Spinal cord (tissue), 10 donors: Measurements from ENCODE around the gene CCDC32. TPM values are rescaled to one million over a fixed set of nuclear protein-coding genes. Genes with fewer than 3 reads are reported as not detected.

ENCODE experiments used
- DNase-seq, 6 donors: peaks; one replicate each; pipeline versions ENCODE4 v3.0.0 to v3.0.0-alpha.2; 2013 to 2015; ENCODE audit warnings: low spot score in 6 of 6, low read depth in 4 of 6
- H3K27ac ChIP-seq: one replicate; pipeline ENCODE4 v1.5.1; 2013; ENCODE audit warnings: low read depth, low read length, control low read depth
- H3K27me3 ChIP-seq: one replicate; pipeline ENCODE4 v1.6.1; 2013; ENCODE audit warnings: low read length; ENCODE audit not compliant: control insufficient read depth, insufficient read depth
- H3K36me3 ChIP-seq: one replicate; pipeline ENCODE4 v1.6.1; 2013; ENCODE audit warnings: low read length; ENCODE audit not compliant: control insufficient read depth, insufficient read depth
- H3K4me1 ChIP-seq: one replicate; pipeline ENCODE4 v1.6.1; 2013; ENCODE audit warnings: low read length; ENCODE audit not compliant: control insufficient read depth, insufficient read depth
- H3K4me3 ChIP-seq: one replicate; pipeline ENCODE4 v1.5.1; 2013; ENCODE audit warnings: low read depth, low read length, control low read depth
- H3K9me3 ChIP-seq: one replicate; pipeline ENCODE4 v1.6.1; 2013; ENCODE audit warnings: low read length; ENCODE audit not compliant: control insufficient read depth, insufficient read depth
- WGBS: methylation state at CpG from one replicate; pipeline ENCODE4 v1.1.5; 2013; ENCODE audit warnings: missing lambda C conversion rate; ENCODE audit not compliant: insufficient coverage; 5-methylcytosine and 5-hydroxymethylcytosine counted together
- polyA plus RNA-seq, 2 donors: library from polyadenylated mRNA; unstranded; fragments of 120-200 nt; gene quantifications; one replicate each; pipeline ENCODE4 v1.2.1, GENCODE V29; 2013; ENCODE audit not compliant: insufficient read length in 2 of 2
- small RNA-seq: library from RNA; depleted of rRNA; stranded (forward); fragments of <200 nt; gene quantifications from one replicate; pipeline ENCODE3, GENCODE V24; 2014; ENCODE audit warnings: low replicate concordance
- total RNA-seq, 2 donors: library from RNA; depleted of rRNA in 1 of 2; stranded (reverse); fragments of 120-200 nt in 1 of 2; fragments of >200 nt in 1 of 2; gene quantifications; one replicate each; pipeline versions ENCODE4 v1.2.3 to v1.2.4, GENCODE V29; 2013 to 2014
- donor health status: healthy.

Gene CCDC32
- total and polyA plus RNA-seq, 4 donors: 19.7 to 31.6 (median 26.8) TPM

DNA sequence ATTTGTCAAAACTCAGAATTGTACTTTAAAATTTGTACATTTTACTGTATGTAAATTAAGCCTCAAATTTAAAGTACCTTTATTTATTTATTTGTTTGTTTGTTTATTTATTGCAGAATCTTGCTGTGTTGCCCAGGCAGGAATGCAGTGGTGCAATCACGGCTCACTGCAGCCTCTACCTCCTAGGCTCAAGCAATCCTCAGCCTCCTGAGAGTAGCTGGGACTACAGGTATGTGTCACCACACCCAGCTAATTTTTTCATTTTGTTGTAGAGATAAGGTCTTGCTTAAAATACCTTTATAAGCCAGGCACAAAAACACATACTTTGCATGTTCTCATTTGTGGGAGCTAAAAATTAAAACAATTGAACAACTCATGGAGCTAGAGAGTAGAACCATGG lies 56.6 kb downstream of the CCDC32 start:
- peaks cover 13% of the 10 kb centered on the region for H3K27me3 ChIP-seq
- peaks cover 21% of the 10 kb centered on the region for H3K4me1 ChIP-seq
- no peaks in the 10 kb centered on the region for H3K36me3 ChIP-seq
- WGBS: no CpG with 5 or more reads among the region's 1 CpG
- no peaks in the 10 kb centered on the region for H3K9me3 ChIP-seq
- no peak overlapping the region for H3K4me3 ChIP-seq
- no peak for DNase-seq
- no peak overlapping the region for H3K27ac ChIP-seq

DNA sequence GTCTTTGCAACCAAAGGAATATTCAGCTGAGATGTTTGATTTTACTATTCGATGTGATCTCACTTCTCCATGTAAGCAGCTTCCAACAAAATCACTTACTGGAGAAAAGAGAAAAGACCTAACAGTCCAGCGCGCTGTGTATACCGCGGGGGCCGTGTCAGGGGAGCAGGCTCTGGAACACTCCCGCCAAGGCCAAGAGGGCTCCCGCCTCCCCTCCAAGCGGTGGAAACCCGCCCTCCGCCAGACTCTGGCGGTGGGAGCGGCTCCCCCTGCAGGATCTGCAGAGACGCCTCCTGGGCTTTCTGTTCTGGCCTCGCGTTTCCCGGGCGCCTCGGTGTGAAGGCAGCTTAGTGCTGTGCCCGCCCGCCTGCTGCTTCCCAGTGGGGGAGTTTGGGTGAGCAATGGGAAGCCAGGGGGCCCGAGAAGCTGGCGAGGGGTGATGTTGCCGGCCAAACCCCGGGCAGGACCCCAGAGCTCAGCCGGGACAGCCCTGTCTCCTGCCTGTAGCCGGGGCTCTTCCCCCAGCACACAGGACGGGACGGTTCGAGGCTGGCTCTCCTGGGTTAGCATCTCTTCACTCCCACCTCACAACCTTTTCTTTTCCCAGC lies 57.8 kb downstream of the CCDC32 start:
- 5% methylated on average over 29 of the region's 30 CpGs for WGBS
- H3K4me1 ChIP-seq: peaks cover 18% of the 10 kb centered on the region
- peaks cover 13% of the 10 kb centered on the region for H3K27me3 ChIP-seq
- peak overlapping the region; percentile 37 for H3K4me3 ChIP-seq
- no peak overlapping the region for H3K27ac ChIP-seq
- no peaks in the 10 kb centered on the region for H3K9me3 ChIP-seq
- DNase-seq: peak in 2 of 6 donors; percentile 72 to 84
- no peaks in the 10 kb centered on the region for H3K36me3 ChIP-seq

Small RNA genes within 50 kb of the gene (small RNA-seq; reads per million reads assigned to genes)
- gene RF00017 (not detected), gene RNU6-516P (not detected)

Other genes starting within 250 kb of the CCDC32 start
- 10 to 100 TPM; 17.0 to 20.6 TPM for gene INAFM2, start 241.3 kb downstream of the CCDC32 start, total RNA-seq
- 10 to 100 TPM; 26.1 to 29.6 TPM for gene INAFM2, start 241.3 kb downstream of the CCDC32 start, polyA plus RNA-seq
- 1 to 10 TPM; 1.8 to 3.0 TPM for gene CCDC9B, start 224.1 kb downstream of the CCDC32 start, total RNA-seq
- 1 to 10 TPM; 5.8 to 7.5 TPM for gene CCDC9B, start 224.1 kb downstream of the CCDC32 start, polyA plus RNA-seq
- gene PHGR1, start 214.0 kb downstream of the CCDC32 start, total RNA-seq: not detected
- gene PHGR1, start 214.0 kb downstream of the CCDC32 start, polyA plus RNA-seq: not detected
- gene DISP2, start 206.8 kb downstream of the CCDC32 start, total RNA-seq: 10 to 100 TPM in 1 of 2 donors, 1 to 10 TPM in 1; 7.8 to 13.3 TPM
- 10 to 100 TPM; 28.6 to 43.8 TPM for gene DISP2, start 206.8 kb downstream of the CCDC32 start, polyA plus RNA-seq
- 10 to 100 TPM; 30.1 to 30.9 TPM for gene KNSTRN, start 182.3 kb downstream of the CCDC32 start, total RNA-seq
- 10 to 100 TPM; 33.9 to 36.2 TPM for gene KNSTRN, start 182.3 kb downstream of the CCDC32 start, polyA plus RNA-seq
- gene IVD, start 159.2 kb downstream of the CCDC32 start, total RNA-seq: 10 to 100 TPM; 45.5 to 50.6 TPM
- 100 to 1,000 TPM in 1 of 2 donors, 10 to 100 TPM in 1; 76.9 to 105 TPM for gene IVD, start 159.2 kb downstream of the CCDC32 start, polyA plus RNA-seq
- gene BAHD1, start 124.1 kb downstream of the CCDC32 start, total RNA-seq: 10 to 100 TPM in 1 of 2 donors, 1 to 10 TPM in 1; 6.2 to 14.7 TPM
- 10 to 100 TPM; 22.8 to 25.3 TPM for gene BAHD1, start 124.1 kb downstream of the CCDC32 start, polyA plus RNA-seq
- 10 to 100 TPM in 1 of 2 donors, 1 to 10 TPM in 1; 5.4 to 16.6 TPM for gene CHST14, start 94.1 kb downstream of the CCDC32 start, total RNA-seq
- gene CHST14, start 94.1 kb downstream of the CCDC32 start, polyA plus RNA-seq: 10 to 100 TPM; 20.0 to 21.9 TPM
- 10 to 100 TPM in 1 of 2 donors, 1 to 10 TPM in 1; 8.2 to 11.4 TPM for gene RPUSD2, start 4.3 kb upstream of the CCDC32 start, total RNA-seq
- 10 to 100 TPM; 11.3 to 12.0 TPM for gene RPUSD2, start 4.3 kb upstream of the CCDC32 start, polyA plus RNA-seq
- 10 to 100 TPM; 11.2 to 13.7 TPM for gene KNL1, start 29.2 kb upstream of the CCDC32 start, total RNA-seq
- gene KNL1, start 29.2 kb upstream of the CCDC32 start, polyA plus RNA-seq: 1 to 10 TPM; 8.7 to 9.7 TPM
- gene RAD51, start 130.1 kb upstream of the CCDC32 start, total RNA-seq: 1 to 10 TPM; 2.5 to 3.7 TPM
- gene RAD51, start 130.1 kb upstream of the CCDC32 start, polyA plus RNA-seq: 1 to 10 TPM; 6.3 to 7.9 TPM
- gene RMDN3, start 190.2 kb upstream of the CCDC32 start, total RNA-seq: 10 to 100 TPM; 18.1 to 30.6 TPM
- 10 to 100 TPM; 50.0 to 53.1 TPM for gene RMDN3, start 190.2 kb upstream of the CCDC32 start, polyA plus RNA-seq
- gene GCHFR, start 199.0 kb upstream of the CCDC32 start, total RNA-seq: 10 to 100 TPM; 14.2 to 18.2 TPM
- 10 to 100 TPM; 25.6 to 29.1 TPM for gene GCHFR, start 199.0 kb upstream of the CCDC32 start, polyA plus RNA-seq
- gene C15orf62, start 204.9 kb upstream of the CCDC32 start, total RNA-seq: under 1 TPM; 0.17 to 0.20 TPM
- gene C15orf62, start 204.9 kb upstream of the CCDC32 start, polyA plus RNA-seq: 1 to 10 TPM; 2.8 to 6.0 TPM
- gene ZFYVE19, start 242.0 kb upstream of the CCDC32 start, total RNA-seq: 10 to 100 TPM; 25.2 to 28.0 TPM
- 10 to 100 TPM; 36.6 to 43.2 TPM for gene ZFYVE19, start 242.0 kb upstream of the CCDC32 start, polyA plus RNA-seq
- 10 to 100 TPM; 12.8 to 47.4 TPM for gene DNAJC17, start 242.4 kb upstream of the CCDC32 start, total RNA-seq
- gene DNAJC17, start 242.4 kb upstream of the CCDC32 start, polyA plus RNA-seq: 10 to 100 TPM; 27.1 to 34.9 TPM